Kasumi-1 (cell line): ENCODE results near the gene SLC39A3.

ENCODE experiments used
- DNase-seq, 2 experiments: peaks; one replicate each; lab custom pipeline; 2025; lab: John Stamatoyannopoulos, UW

The SLC39A3 gene

GRCh38 chr19:2747349-2747748, 7.5 kb upstream of the SLC39A3 start:
- no peak for DNase-seq

GRCh38 chr19:2744113-2744512, 4.3 kb upstream of the SLC39A3 start:
- no peak for DNase-seq

DNA sequence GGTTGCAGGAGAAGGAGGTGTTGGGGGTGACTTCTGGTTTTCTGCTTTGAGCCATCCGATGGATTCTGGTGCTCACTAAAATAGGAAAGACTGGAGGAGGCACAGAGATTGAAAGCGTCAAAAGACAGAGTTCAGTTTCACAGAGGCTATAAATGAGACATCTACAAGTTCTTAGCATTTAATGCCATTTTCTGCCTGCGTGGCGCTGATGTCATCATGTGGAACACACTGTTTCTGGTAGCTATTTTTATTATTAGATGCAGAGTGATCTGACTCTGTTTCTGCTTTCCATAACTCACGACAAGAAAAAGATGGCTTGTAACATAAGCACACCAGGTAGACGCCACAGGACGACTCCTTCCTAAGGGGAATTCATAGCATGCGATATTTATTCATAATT, 3.3 kb upstream of the SLC39A3 start:
- DNase-seq = no peak

DNA sequence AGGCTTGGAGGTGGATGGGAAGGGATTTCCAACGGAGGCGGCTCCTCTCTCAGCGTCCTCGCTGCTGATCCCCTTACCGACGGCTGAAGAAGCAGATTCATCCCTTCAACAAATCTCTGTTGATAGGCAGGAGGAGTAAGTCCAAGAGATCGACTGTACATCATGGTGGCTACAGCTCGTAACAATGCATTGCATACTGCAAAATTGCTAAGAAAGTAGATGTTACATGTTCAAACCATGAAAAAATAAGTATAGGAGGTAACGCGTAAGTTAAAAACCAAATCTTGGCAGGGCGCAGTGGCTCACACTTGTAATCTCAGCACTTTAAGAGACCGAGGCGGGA, 468 bp upstream of the SLC39A3 start:
- no peak for DNase-seq

DNA sequence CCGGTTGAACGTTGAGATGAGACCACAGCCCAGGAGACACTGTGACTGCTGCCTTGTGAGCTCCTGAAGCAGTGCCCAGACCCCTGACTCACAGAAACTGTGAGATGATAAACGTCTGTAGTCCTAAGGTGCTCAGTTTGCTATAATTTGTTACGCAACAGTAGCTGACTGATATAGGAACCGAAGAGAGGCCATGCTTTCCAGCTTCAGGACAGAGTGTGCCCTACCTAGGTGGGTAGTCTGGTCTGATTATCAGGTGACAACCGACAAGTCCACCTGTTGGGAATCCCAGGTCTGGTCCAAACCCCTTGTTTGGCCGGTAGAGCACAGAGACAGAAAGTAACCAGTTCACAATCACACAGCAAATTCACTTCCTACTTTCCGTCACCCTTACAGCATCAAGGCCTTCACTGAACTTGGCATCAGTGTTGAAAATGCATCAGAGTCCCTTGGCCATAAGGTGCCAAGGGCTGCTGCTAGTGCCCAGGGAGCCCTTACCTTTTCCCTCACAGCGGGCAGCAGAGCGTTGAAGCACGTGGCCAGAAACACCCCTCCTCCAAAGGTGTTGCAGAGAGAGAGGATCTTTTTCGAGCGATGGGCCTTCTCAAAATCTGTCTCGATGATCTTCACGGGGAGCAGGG, 3.1 kb downstream of the SLC39A3 start:
- DNase-seq = no peak

DNA sequence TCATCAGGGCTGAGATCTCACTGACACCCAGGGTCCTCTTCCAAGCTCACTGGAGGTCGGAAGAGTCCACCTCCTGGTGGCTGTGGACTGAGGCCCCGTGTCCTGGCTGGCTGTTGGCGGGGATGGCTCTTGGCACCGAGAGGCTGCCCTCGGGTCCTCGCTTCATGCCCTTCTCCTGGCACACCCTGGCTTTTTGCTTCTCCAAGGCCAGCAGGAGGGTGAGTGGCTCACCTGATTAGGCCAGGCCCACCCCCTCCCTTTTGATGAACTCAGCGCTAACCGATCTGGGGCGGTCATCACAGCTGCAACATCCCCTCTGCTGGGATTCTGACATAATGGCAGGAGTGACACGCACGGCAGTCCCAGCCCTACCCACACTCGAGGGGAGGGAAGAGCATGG, 4.4 kb downstream of the SLC39A3 start:
- DNase-seq = no peak

DNA sequence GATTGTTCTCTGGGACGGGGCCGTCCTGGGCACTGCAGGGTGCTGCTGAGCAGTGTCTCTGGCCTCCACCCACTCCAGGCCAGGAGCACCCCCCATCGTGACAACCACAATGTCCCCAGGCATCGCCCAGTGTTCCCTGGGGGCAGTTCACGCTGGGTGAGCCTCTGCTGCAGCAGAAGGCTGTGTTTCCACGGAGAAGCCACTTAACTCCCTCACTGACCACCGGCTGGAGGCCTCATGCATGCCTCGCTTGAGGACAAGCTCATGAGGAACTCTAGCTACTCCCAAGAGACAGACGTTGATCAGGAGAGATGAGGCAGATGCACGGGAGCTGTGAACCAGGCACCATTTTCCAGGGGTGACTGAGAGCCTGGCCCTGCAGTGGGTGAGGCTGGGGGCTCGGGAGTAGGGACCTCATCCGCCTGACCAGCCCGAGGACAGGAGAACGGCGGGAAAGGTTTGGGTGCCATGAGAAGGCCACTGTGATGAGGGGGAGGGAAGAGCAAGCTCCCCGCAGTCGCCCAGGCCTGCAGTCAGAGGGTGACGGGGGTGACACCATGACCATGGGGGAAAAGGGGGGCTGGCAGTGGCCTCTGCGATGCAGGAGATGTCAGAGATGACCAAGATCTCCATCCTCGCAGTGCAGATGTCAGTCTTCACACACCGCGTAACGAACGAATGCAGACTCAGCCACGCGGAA, 5.1 kb downstream of the SLC39A3 start:
- no peak for DNase-seq

- no peak for DNase-seq
Observed at GRCh38 chr19:2733930-2734588, 5.8 kb downstream of the SLC39A3 start.

DNA sequence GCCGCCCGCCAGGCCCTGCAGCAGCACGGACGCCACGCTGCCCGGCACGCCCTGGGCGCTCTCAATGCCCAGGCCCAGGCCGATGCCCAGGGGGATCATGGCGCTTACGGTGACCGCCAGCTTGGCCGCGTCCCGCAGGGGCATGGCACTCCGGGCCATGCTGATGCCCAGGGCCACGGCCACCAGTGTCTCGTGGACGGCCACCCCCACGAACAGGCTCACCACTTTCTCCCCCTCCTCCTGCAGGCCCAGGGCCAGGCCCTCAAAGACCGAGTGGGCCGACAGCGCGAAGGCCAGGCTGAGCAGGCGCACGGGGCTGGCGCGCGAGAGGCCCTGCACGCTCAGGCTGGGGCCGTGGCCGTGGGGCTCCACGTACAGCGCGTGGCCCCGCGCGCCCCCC, 6.9 kb downstream of the SLC39A3 start:
- no peak for DNase-seq

DNA sequence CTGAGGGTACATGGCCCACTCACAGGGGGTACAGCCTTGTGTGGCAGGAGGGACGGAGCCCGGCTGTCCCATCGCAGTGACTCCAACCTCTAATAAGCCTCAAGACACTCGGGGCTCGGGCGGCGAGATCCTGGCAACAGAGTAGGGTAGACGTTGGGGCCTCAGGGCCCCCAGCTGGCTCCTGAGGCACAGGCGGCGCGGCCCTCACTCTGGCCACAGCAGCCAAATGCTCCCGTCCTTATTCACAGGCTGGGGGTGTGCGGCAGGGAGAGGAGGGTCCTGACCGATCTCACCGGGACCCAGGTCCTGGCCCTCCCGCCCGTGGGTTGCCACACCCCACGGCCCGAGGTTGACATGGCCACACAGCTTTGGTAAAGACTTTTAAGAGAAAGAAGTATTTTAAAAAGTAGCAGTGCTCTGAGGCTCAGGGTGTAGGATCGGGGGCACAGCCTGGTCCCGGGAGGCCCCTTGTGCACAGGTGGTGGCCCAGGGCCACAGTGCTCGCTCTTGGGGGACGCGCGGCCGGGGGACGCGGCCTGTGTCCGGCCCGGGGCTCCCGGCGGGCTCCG, 7.6 kb downstream of the SLC39A3 start:
- DNase-seq = no peak

- no peak for DNase-seq
Observed at GRCh38 chr19:2731181-2731995, 8.4 kb downstream of the SLC39A3 start.

- DNase-seq = no peak
Observed at GRCh38 chr19:2729943-2730818, 9.6 kb downstream of the SLC39A3 start.

GRCh38 chr19:2728783-2729387, 10.9 kb downstream of the SLC39A3 start:
- DNase-seq = no peak

DNA sequence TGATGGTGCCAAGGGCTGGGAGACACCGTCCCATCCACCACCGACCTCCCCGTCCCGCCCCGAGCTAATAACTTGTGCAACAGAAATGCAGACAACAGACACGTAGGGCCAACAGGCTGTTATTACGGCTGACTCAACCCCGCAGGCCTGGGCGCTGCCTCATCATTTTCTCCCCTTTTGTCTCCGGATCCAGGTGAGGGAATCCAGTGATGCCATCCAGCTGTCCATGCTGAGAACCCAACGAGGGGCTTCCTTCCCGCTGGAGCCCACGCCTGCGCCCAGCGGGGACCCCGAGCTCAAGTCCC, 12.2 kb downstream of the SLC39A3 start:
- DNase-seq = no peak

DNA sequence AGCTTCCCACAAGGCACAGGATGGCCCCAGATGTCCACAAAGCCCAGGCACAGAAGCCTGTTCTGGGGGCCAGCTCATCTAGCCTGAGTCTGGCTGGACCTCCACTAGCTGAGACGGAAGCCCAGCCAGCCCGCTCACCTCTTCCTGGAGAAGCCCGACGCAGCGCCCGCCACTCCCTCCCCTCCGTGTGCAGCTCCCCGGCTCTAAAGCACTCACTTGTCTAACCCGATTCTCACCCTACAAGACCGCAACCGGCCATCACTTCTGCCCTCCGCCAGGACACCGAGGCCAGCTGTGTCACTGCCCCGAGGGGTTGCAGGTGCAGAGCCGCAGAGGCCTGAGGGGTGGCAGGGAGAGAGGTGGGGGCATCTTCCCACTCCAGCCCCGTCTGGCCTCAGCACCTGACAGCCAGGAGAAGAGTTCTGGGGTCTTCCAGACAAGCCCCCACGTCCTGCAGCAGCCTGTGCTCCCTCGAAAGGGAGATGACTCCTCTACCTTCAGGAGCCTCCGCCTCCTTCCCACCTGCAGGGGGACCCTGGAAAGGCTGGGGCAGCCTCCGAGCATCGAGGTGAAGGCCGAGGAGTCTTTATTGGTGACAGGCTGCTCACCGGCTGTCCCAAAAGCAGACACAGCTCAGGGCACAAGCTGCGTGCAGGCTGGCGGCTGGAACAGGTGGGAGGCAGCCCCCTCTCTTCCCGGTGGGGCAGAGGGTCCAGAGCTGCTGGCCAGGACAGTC, 12.7 kb downstream of the SLC39A3 start:
- peak in 1 of 2 experiments; percentile 19 for DNase-seq

DNA sequence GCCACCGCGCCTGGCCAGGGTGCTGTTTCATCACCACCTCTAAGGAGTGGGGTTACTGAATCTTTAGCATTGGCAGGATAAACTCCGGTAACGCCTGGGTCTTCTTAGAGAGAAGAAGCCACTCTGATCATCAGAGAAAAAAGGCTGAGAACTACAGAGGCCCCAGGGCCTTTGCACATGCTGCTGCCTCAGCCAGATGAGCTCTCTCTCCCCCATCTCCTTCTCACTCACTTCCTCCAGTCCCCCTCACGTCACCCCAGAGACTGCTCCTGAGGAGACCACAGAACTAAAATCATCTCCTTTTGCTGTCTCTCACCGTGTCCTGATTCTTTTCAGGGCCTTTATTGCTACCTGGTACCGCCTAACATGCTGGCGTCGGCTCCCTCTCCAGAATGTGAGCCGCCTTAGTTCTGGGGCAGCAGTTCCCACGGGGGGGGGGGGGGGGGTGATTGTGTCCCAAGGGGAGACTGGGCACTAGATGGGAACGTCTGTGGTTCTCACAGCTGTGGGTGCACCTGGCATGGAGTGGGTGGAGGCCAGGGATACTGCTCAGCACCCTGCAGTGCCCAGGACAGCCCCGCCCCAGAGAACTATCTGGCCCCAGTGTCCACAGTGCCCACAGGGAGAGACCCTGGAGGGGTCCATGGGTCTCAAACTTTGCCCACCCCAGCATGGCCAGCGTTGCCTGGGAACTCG, 13.5 kb downstream of the SLC39A3 start:
- no peak for DNase-seq

DNA sequence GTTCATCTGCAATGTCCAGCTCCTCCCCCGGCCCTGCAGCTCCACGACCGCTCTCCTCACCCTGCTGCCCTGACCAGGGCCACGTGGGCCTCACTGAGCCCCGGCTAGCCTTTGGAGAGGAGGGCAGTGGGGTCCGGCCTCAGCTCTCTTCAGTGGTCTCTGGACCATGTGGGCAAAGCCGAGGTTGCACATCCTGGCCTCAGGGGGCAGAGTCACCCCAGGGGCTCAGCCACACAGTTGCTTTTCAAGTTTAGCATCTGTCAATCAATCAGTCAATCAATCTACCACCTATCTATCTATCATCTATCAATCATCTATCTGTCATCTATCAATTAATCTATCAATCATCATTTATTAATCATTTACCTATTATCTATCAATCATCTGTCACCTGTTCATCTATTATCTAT, 15.7 kb downstream of the SLC39A3 start:
- no peak for DNase-seq

DNA sequence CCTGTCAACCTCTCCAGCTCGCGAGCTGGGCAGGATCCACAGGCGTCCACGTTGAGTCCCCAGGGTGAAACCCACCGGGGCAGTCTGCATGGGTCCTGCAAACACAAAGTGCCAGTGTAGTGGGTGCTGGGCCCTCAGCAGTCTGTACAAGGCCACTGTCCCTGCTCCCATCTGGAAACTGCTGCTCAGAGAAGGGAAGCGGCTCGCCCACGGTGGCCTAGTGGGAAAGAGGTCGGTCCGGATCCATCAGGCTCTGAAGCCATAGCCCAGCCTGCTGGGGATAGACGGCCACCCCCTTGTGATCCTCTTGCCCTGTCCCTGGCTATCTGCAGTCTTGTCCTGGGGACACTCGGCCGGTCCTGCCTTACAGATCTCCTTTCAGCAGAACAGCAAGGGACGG, 16.1 kb downstream of the SLC39A3 start:
- DNase-seq = no peak

DNA sequence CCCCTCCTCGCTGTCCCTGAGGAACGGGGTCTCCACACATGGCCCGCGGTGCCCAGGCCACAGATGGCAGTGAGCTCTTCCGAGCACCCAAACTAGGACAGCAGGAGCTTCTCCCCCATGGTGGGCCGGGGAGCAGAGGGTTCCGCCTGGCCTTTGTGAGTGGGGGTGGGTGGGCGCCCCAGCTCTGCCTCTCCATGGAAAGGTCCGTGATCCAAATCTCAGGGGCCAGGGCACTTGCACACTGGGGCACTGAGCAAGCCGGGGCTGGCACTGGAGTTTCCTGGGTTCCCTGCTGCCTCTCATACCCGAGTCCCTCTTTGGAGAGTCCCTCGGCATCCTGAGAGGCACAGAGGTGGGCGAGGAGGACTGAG, 16.5 kb downstream of the SLC39A3 start:
- DNase-seq = no peak
